OCI-LY1 (cell line): ENCODE measurements around the gene MYL6B.

Experiments
- H2AFZ ChIP-seq: fragments of 200-600 bp; sonication (generic), shearing (Covaris generic); 2 replicates; pipeline ENCODE4 v1.6.0; 2014; ENCODE audit warnings: antibody characterized with exemption, mild to moderate bottlenecking, low read length
- H3F3A ChIP-seq: fragments of 200-600 bp; sonication (generic), shearing (Covaris generic); 2 replicates; pipeline ENCODE4 v1.6.0; 2014; ENCODE audit warnings: mild to moderate bottlenecking, antibody characterized with exemption, low read length, moderate library complexity; ENCODE audit not compliant: insufficient read depth
- H3K27ac ChIP-seq: fragments of 200-600 bp; sonication (generic); 2 replicates; pipeline ENCODE4 v1.5.1; 2014; ENCODE audit warnings: low read length, mixed run types, mild to moderate bottlenecking, low read depth; ENCODE audit not compliant: poor library complexity, severe bottlenecking
- H3K27me3 ChIP-seq: fragments of 200-600 bp; sonication (generic); 2 replicates; pipeline ENCODE4 v1.6.0; 2014; ENCODE audit warnings: antibody characterized with exemption, mild to moderate bottlenecking, low read length, moderate library complexity; ENCODE audit not compliant: insufficient read depth
- H3K36me3 ChIP-seq: fragments of 200-600 bp; sonication (generic); 2 replicates; pipeline ENCODE4 v1.6.1; 2014; ENCODE audit warnings: mild to moderate bottlenecking, antibody characterized with exemption, low read length, moderate library complexity, mixed read lengths; ENCODE audit not compliant: insufficient read depth
- H3K4me1 ChIP-seq: fragments of 200-600 bp; sonication (generic); 2 replicates; pipeline ENCODE4 v1.5.1; 2014; ENCODE audit warnings: mild to moderate bottlenecking, low read length, moderate library complexity; ENCODE audit not compliant: insufficient read depth, severe bottlenecking
- H3K4me2 ChIP-seq: fragments of 200-600 bp; sonication (generic), shearing (Covaris generic); 2 replicates; pipeline ENCODE4 v1.6.1; 2014; ENCODE audit warnings: low read length
- H3K4me3 ChIP-seq: fragments of 200-600 bp; sonication (generic); 2 replicates; pipeline ENCODE4 v1.5.1; 2014; ENCODE audit warnings: low read length, low read depth, mild to moderate bottlenecking, mixed read lengths; ENCODE audit not compliant: poor library complexity, severe bottlenecking
- H3K79me2 ChIP-seq: fragments of 200-600 bp; shearing (Covaris generic); 2 replicates; pipeline ENCODE4 v1.6.1; 2016; ENCODE audit warnings: mixed run types, low read length, mixed read lengths; ENCODE audit not compliant: insufficient read depth
- H3K9ac ChIP-seq: fragments of 200-600 bp; sonication (generic), shearing (Covaris generic); 2 replicates; pipeline ENCODE4 v1.6.1; 2014; ENCODE audit warnings: mild to moderate bottlenecking, low read length, mixed read lengths
- H3K9me2 ChIP-seq: fragments of 200-600 bp; sonication (generic), shearing (Covaris generic); 2 replicates; pipeline ENCODE4 v1.6.1; 2014; ENCODE audit warnings: low read depth, mild to moderate bottlenecking, low read length, mixed read lengths
- H3K9me3 ChIP-seq: fragments of 200-600 bp; shearing (Covaris generic); 2 replicates; pipeline ENCODE4 v1.6.1; 2014; ENCODE audit warnings: low read length, mixed read lengths
- H4K20me1 ChIP-seq: fragments of 200-600 bp; sonication (generic), shearing (Covaris generic); 2 replicates; pipeline ENCODE4 v1.6.0; 2016; ENCODE audit warnings: mild to moderate bottlenecking, low read length; ENCODE audit not compliant: insufficient read depth
- CTCF ChIP-seq: fragments of 200-600 bp; sonication (generic), shearing (Covaris generic); IDR thresholded peaks from 2 replicates; pipeline ENCODE4 v1.5.1; 2017; ENCODE audit warnings: mild to moderate bottlenecking, antibody characterized with exemption, low read length, moderate library complexity, mixed read lengths
- EZH2 ChIP-seq: fragments of 200-600 bp; sonication (generic), shearing (Covaris generic); IDR thresholded peaks from 2 replicates; pipeline ENCODE4 v1.8.0; 2017; ENCODE audit warnings: borderline replicate concordance, mixed run types, mild to moderate bottlenecking, antibody characterized with exemption, low read length, moderate library complexity, mixed read lengths

Gene MYL6B

GRCh38 chr12:56105609-56105902, 46.8 kb upstream of the MYL6B start:
- Histone ChIP-seq H3K27ac (peak overlapping the region; percentile 71), H3K79me2 (peaks cover 27% of the 10 kb centered on the region), H4K20me1 (no peaks in the 10 kb centered on the region), H3K36me3 (peaks cover 47% of the 10 kb centered on the region), H3K4me1 (peaks cover 23% of the 10 kb centered on the region), H3K9me2 (no peaks in the 10 kb centered on the region), H3K9me3 (no peaks in the 10 kb centered on the region), H2AFZ (no peak overlapping the region), H3K4me2 (peak overlapping the region; percentile 83), H3K4me3 (peak overlapping the region; percentile 94), H3K27me3 (no peaks in the 10 kb centered on the region), H3K9ac (peak overlapping the region; percentile 98), H3F3A (no peaks in the 10 kb centered on the region)
- no peak for TF ChIP-seq EZH2
- no peak for TF ChIP-seq CTCF

- Histone ChIP-seq H3K9me3 (no peaks in the 10 kb centered on the region), H3K27ac (no peak overlapping the region), H3K4me1 (peaks cover 23% of the 10 kb centered on the region), H3F3A (no peaks in the 10 kb centered on the region; the same call in 1 of the 2 replicates), H3K79me2 (peaks cover 27% of the 10 kb centered on the region), H3K9ac (no peak overlapping the region), H3K9me2 (no peaks in the 10 kb centered on the region), H2AFZ (no peak overlapping the region), H3K4me3 (no peak overlapping the region), H3K27me3 (no peaks in the 10 kb centered on the region), H4K20me1 (no peaks in the 10 kb centered on the region), H3K4me2 (no peak overlapping the region), H3K36me3 (peaks cover 64% of the 10 kb centered on the region)
- TF ChIP-seq CTCF (no peak), EZH2 (no peak)
Observed at GRCh38 chr12:56107242-56107641, 45.1 kb upstream of the MYL6B start.

GRCh38 chr12:56110571-56110970, 41.8 kb upstream of the MYL6B start:
- Histone ChIP-seq H4K20me1 (no peaks in the 10 kb centered on the region), H3K4me2 (no peak overlapping the region), H2AFZ (no peak overlapping the region), H3K79me2 (peaks cover 16% of the 10 kb centered on the region), H3K9me2 (no peaks in the 10 kb centered on the region), H3K27me3 (no peaks in the 10 kb centered on the region), H3K4me1 (peaks cover 18% of the 10 kb centered on the region), H3K4me3 (no peak overlapping the region), H3K27ac (no peak overlapping the region), H3K9ac (no peak overlapping the region), H3K9me3 (no peaks in the 10 kb centered on the region), H3F3A (peaks cover 25% of the 10 kb centered on the region; the same call in 1 of the 2 replicates), H3K36me3 (peaks cover 84% of the 10 kb centered on the region)
- TF ChIP-seq EZH2 (no peak), CTCF (no peak)
